Small intestine (tissue), 7 donors: Measurements from ENCODE around the gene NPAT. TPM values are rescaled to one million over a fixed set of nuclear protein-coding genes. Genes with fewer than 3 reads are reported as not detected.

Experiments used
- DNase-seq, 2 donors: peaks; one replicate each; pipeline versions ENCODE4 v3.0.0 to v3.0.0-alpha.2; 2013
- FAIRE-seq: peaks from 2 replicates; lab custom pipeline; 2012; peaks lifted over from hg19 to GRCh38; lab: Jason Lieb, UNC
- H3K27ac ChIP-seq, 3 donors: one replicate each; pipeline ENCODE4 v1.5.1; 2013; ENCODE audit warnings: low read length in 2 of 3, mild to moderate bottlenecking in 2 of 3, control low read depth in 1 of 3, inconsistent platforms in 1 of 3, low read depth in 1 of 3, moderate library complexity in 1 of 3
- H3K27me3 ChIP-seq, 3 donors: one replicate each; pipeline ENCODE4 v1.6.1; 2013; ENCODE audit warnings: low read length in 3 of 3, inconsistent platforms in 1 of 3; ENCODE audit not compliant: control insufficient read depth in 3 of 3, insufficient read depth in 3 of 3
- H3K36me3 ChIP-seq, 3 donors: one replicate each; pipeline ENCODE4 v1.6.1; 2013; ENCODE audit warnings: low read length in 3 of 3, inconsistent platforms in 1 of 3, low read depth in 1 of 3, mild to moderate bottlenecking in 1 of 3, moderate library complexity in 1 of 3; ENCODE audit not compliant: control insufficient read depth in 3 of 3, insufficient read depth in 2 of 3
- H3K4me1 ChIP-seq, 3 donors: one replicate each; pipeline ENCODE4 v1.6.1; 2013; ENCODE audit warnings: low read length in 2 of 3, inconsistent platforms in 1 of 3, low read depth in 1 of 3, mild to moderate bottlenecking in 1 of 3, moderate library complexity in 1 of 3; ENCODE audit not compliant: control insufficient read depth in 3 of 3, insufficient read depth in 2 of 3
- H3K4me3 ChIP-seq, 3 donors: one replicate each; pipeline ENCODE4 v1.5.1; 2013; ENCODE audit warnings: low read length in 3 of 3, control low read depth in 1 of 3, inconsistent platforms in 1 of 3, low read depth in 1 of 3, mild to moderate bottlenecking in 1 of 3, moderate library complexity in 1 of 3
- H3K9me3 ChIP-seq, 2 donors: one replicate each; pipeline ENCODE4 v1.6.1; 2013; ENCODE audit warnings: low read depth in 1 of 2, low read length in 1 of 2; ENCODE audit not compliant: control insufficient read depth in 2 of 2, insufficient read depth in 1 of 2
- WGBS, 3 donors: extraction: QIAGEN DNeasy Blood & Tissue Kit; methylation state at CpG; one replicate each; pipeline ENCODE4 v1.1.7; 2013; 5-methylcytosine and 5-hydroxymethylcytosine counted together
- polyA plus RNA-seq, 4 donors: library from polyadenylated mRNA; stranded (reverse) in 3 of 4; unstranded in 1 of 4; fragments of 200-250 nt in 3 of 4; fragments of 120-200 nt in 1 of 4; gene quantifications; one replicate each; pipeline versions ENCODE4 v1.2.1 to v1.2.3, GENCODE V29; 2013
- donor health status: healthy with polysubstance abuse.
- donor health status: control.
- donor health status: control.
- donor health status: Bipolar disorder and iron deficiency.
- donor health status: healthy.

The NPAT gene
- polyA plus RNA-seq, 4 donors, result 2.7 to 13.8 (median 3.1) TPM

DNA sequence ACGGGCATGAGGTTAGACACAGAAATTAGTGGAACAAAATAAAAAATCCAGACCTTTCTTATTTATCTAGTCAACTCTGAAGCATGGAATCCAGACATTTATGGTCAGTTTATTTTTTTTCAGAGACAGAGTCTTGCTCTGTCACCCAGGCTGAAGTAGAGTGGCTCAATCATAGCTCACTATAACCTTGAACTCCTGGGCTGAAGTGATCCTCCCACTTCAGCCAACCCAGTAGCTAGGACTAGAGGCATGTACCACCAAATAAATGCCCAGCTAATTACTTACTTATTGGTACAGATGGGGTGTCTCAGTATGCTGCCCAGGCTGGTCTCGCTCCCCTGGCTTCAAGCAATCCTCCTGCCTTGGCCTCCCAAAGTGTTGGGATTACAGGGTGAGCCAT is 8.7 kb downstream of the NPAT start:
- no peak overlapping the region for H3K4me3 ChIP-seq
- peaks cover 0 to 31% (median 4%) of the 10 kb centered on the region in 3 donors for H3K36me3 ChIP-seq
- FAIRE-seq, result no peak
- no peak overlapping the region for H3K27ac ChIP-seq
- no peak for DNase-seq
- H3K27me3 ChIP-seq, result no peaks in the 10 kb centered on the region
- peaks cover 0 to 21% of the 10 kb centered on the region in 2 donors for H3K9me3 ChIP-seq
- H3K4me1 ChIP-seq, result no peaks in the 10 kb centered on the region
- WGBS, 3 donors, result 62 to 97% (median 83%) methylated on average over 2 of the region's 2 CpGs

DNA sequence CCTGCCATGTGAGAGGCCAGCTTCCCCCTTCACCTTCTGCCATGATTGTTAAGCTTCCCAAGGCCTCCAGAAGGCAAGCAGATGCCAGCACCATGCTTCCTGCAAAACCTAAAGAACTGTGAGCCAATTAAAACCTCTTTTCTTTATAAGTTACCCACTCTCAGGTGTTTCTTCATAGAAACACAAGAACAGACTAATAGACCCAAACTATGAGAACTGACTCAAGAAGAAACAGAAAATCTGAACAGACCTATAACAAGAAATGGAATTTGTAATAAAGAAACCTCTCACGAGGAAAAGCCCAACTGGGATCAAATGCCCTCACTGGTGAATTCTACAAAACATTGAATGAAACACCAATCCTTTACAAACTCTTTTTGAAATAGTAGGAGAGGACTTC is 12.0 kb downstream of the NPAT start:
- H3K27me3 ChIP-seq, result no peaks in the 10 kb centered on the region
- 63 to 82% (median 78%) methylated on average over 1 of the region's 1 CpG for WGBS, 3 donors
- H3K4me3 ChIP-seq, result no peak overlapping the region
- no peak for DNase-seq
- H3K36me3 ChIP-seq, result peaks cover 4 to 55% (median 12%) of the 10 kb centered on the region in 3 donors
- no peak for FAIRE-seq
- H3K9me3 ChIP-seq, result peaks cover 0 to 48% of the 10 kb centered on the region in 2 donors
- no peak overlapping the region for H3K27ac ChIP-seq
- no peaks in the 10 kb centered on the region for H3K4me1 ChIP-seq

DNA sequence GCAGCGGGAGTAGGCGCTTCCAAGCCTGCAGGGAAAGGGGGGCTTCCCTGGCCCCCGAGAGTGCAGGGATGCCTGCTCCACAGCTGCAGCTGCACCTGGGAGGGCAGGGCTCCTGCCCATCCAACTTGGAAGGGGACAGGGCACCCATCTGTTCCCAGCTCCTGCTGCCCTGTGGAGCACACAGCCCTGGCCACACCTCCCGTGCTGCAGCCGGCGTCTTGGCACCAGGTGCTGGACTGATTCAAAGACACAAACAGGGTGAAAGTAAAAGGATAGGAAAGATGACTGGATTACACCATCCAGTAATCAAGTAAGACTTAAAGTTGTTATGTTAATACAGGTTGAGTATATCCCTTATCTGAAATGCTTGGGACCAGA is 14.8 kb downstream of the NPAT start:
- WGBS, 3 donors, result 98 to 100% (median 99%) methylated on average over 4 to 6 of the region's 6 CpGs
- peaks cover 0 to 61% of the 10 kb centered on the region in 2 donors for H3K9me3 ChIP-seq
- H3K36me3 ChIP-seq, result peaks cover 6 to 63% (median 19%) of the 10 kb centered on the region in 3 donors
- FAIRE-seq (no peak), DNase-seq (no peak)
- H3K4me1 ChIP-seq, result no peaks in the 10 kb centered on the region
- no peak overlapping the region for H3K27ac ChIP-seq
- H3K27me3 ChIP-seq, result no peaks in the 10 kb centered on the region
- H3K4me3 ChIP-seq, result no peak overlapping the region

DNA sequence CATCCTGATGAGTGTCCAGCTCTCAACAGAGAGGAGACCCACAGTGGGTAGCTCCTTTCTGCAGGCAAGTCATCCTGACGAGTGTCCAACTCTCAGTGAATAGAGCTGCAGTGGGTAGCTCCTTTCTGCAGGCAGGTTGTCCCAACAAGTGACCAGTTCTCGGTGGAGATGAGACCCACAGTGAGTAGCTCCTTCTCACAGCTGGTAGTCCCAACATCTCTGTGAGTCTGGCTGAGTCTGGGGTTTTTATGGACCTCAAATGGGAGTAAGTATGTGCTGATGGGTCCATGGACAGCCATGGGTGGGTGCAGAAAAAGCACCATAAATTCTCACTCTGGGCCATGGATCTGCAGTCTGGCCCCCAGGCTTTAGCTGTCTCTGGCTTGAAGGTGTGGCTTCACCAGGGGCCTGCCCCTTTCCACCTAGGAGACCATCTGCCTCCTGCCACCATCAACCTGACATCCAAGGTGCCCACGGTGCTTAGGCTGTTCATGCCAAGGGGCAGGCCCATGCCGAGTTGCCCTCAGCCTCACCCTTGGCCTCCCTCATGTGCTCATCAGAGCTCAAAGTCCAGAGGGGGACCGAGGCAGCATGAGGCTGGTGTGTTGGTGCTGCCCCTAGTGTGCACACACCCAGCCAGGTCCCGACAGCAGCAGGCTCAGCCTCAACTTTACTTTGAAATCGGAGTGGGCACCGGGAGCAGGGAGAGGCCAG is 15.3 kb downstream of the NPAT start:
- peaks cover 6 to 58% (median 19%) of the 10 kb centered on the region in 3 donors for H3K36me3 ChIP-seq
- peaks cover 0 to 61% of the 10 kb centered on the region in 2 donors for H3K9me3 ChIP-seq
- H3K4me1 ChIP-seq, result no peaks in the 10 kb centered on the region
- 86 to 98% (median 87%) methylated on average over 8 of the region's 8 CpGs for WGBS, 3 donors
- H3K27me3 ChIP-seq, result no peaks in the 10 kb centered on the region
- no peak overlapping the region for H3K4me3 ChIP-seq
- no peak for DNase-seq
- no peak overlapping the region for H3K27ac ChIP-seq
- no peak for FAIRE-seq

DNA sequence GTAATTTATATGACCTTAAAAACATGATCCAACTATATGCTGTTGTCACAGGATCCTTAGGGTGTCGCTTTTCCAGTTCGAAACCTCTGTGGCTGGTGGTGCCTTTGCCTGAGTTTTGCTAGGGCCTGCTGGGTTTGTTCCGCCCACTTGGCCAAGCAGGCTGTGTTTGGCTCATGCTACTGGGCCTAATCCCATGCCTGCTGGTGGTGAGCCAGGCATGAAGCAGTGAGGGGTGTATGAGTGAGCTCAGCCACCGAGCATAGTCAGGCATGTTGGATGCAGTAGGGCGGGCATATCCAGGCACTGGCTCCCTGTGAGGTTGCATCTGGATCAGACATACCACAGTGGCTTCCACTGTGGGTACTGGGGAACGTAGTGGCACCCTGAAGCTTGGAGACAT is 16.3 kb downstream of the NPAT start:
- 96 to 100% (median 99%) methylated on average over 6 of the region's 6 CpGs for WGBS, 3 donors
- no peaks in the 10 kb centered on the region for H3K27me3 ChIP-seq
- FAIRE-seq (no peak), DNase-seq (no peak)
- H3K4me3 ChIP-seq, result no peak overlapping the region
- peaks cover 0 to 61% of the 10 kb centered on the region in 2 donors for H3K9me3 ChIP-seq
- no peaks in the 10 kb centered on the region for H3K4me1 ChIP-seq
- peaks cover 6 to 55% (median 19%) of the 10 kb centered on the region in 3 donors for H3K36me3 ChIP-seq
- H3K27ac ChIP-seq, result no peak overlapping the region

DNA sequence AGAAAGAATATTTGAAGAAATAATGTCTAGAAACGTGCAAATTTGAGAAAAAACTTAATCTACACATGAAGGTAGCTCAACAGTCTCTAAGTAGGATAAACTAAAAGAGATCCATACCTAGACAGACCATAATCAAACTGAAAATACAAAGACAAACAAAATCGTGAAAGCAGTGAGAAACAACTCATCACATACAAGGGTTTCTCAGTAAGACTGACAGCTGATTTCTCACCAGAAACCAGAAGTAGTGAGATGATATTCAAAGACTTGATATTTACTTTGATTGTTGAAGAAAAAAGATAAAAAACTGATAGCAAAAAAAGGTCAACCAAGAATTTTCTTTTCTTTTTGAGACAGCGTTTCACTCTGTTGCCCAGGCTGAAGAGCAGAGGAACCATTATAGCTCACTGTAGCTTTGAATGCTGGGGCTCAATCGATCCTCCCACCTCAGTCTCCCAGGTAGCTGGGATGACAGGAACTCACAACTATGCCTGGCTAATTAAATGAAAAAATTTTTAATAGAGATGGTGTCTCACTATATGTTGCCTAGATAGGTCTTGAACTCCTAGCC is 17.4 kb downstream of the NPAT start:
- H3K4me3 ChIP-seq, result no peak overlapping the region
- no peaks in the 10 kb centered on the region for H3K27me3 ChIP-seq
- no peak for DNase-seq
- H3K36me3 ChIP-seq, result peaks cover 6 to 46% (median 19%) of the 10 kb centered on the region in 3 donors
- FAIRE-seq, result no peak
- 87 to 95% (median 92%) methylated on average over 4 of the region's 4 CpGs for WGBS, 3 donors
- peaks cover 0 to 50% of the 10 kb centered on the region in 2 donors for H3K9me3 ChIP-seq
- no peak overlapping the region for H3K27ac ChIP-seq
- H3K4me1 ChIP-seq, result no peaks in the 10 kb centered on the region

DNA sequence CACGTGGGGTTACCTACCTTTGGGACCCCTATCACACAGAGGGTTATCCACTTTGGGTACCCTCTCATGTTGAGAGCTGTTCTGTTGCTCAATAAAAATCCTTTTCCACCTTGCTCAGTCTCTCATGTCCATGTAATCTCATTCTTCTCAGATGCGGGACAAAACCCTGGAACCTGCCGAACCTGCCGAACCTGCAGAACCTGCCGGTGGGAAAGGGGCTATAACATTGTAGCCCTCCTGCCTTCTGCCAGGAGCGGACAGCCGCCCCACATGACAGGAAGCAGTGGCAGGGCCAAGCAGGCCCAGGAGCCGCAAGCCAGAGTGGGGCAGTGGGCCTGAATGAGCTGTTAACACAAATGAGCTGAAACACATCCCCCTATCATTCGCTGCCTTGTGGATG is 18.1 kb downstream of the NPAT start:
- no peak for DNase-seq
- Histone ChIP-seq H3K36me3 (peaks cover 6 to 48% (median 19%) of the 10 kb centered on the region in 3 donors), H3K4me3 (no peak overlapping the region), H3K4me1 (peaks cover 0 to 5% (median 0%) of the 10 kb centered on the region in 3 donors), H3K9me3 (peaks cover 0 to 48% of the 10 kb centered on the region in 2 donors), H3K27me3 (no peaks in the 10 kb centered on the region), H3K27ac (no peak overlapping the region)
- 94 to 98% (median 98%) methylated on average over 9 of the region's 9 CpGs for WGBS, 3 donors
- FAIRE-seq, result no peak

DNA sequence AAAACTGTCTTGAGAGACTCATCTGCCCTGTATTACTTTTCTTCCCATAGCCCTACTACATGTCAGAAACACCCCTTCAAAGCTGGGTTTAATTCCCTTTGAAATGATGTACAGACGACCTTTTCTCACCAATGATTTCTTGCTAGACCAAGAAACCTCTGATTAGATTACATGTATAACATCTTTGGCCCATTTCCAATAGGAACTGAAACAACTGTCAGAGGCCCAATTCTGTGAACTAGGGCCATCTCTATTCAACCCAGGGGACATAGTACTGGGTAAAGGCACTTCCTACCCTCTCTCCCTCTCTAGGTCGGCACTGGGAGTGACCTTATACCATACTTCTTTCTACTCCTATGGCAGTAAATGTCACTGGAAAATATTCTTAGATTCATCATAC is 19.4 kb downstream of the NPAT start:
- DNase-seq, result no peak
- Histone ChIP-seq H3K27ac (no peak overlapping the region), H3K27me3 (no peaks in the 10 kb centered on the region), H3K9me3 (peaks cover 0 to 39% of the 10 kb centered on the region in 2 donors), H3K4me1 (peaks cover 0 to 5% (median 0%) of the 10 kb centered on the region in 3 donors), H3K36me3 (peaks cover 4 to 50% (median 19%) of the 10 kb centered on the region in 3 donors), H3K4me3 (no peak overlapping the region)
- WGBS, 3 donors, result 64 to 73% (median 69%) methylated on average over 2 of the region's 2 CpGs
- no peak for FAIRE-seq
